GM12891 (cell line): Measurements from ENCODE around the gene KDM7A.

Experiments used
- POLR2A ChIP-seq: IDR thresholded peaks from 2 replicates; pipeline ENCODE4 v1.6.1; 2011; ENCODE audit warnings: low read depth, low read length, control low read depth
- POU2F2 ChIP-seq: IDR thresholded peaks from 2 replicates; pipeline ENCODE4 v1.6.1; 2011; ENCODE audit warnings: low read depth, mild to moderate bottlenecking, control low read depth, low read length, moderate library complexity
- TAF1 ChIP-seq: IDR thresholded peaks from 2 replicates; pipeline ENCODE4 v1.6.1; 2011; ENCODE audit warnings: low read depth, low read length, control low read depth

DNA sequence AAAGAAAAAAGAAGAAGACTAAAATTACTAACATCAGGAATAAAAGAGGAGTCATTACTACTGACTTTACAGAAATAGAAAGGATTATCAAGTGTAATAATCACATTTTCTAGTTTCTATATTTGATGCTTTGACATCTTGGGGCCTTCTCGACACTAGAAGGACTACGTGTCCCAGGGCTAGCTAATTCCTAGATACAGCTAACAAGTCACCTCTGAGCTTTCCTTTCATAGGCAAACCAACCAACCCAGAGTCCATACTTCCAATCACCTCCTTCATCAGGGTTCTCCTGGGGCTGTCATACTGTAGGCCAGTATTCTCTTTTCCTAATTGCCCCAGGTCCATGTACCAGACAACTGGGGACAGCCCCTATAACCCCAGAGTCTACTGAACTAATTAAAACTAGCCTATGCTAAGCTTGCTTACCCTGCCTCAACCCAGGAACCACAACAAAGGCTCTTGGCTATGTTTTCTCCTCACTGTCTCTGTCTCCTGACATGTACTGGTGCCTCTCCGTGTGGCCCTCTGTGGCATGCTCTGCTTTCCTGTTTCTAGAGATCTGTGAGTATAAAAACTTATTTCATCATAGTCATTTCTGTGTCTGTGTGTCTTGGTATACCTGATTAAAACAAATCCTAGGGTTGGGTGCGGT is 107.4 kb downstream of the KDM7A start:
- TF ChIP-seq POLR2A = no peak
- no peak for TF ChIP-seq TAF1
- TF ChIP-seq POU2F2 = no peak
